Vein endothelial cell (primary cell): ENCODE data around the gene COG3. TPM values are rescaled to one million over a fixed set of nuclear protein-coding genes. Genes with fewer than 3 reads are reported as not detected.

Experiments used
- small RNA-seq: library from RNA; depleted of rRNA; stranded (forward); fragments of <200 nt; gene quantifications from one replicate; pipeline ENCODE3, GENCODE V24; 2012
- total RNA-seq: library from RNA; depleted of rRNA; stranded (reverse); fragments of >200 nt; gene quantifications from 2 replicates; pipeline ENCODE4 v1.2.3, GENCODE V29; 2012

COG3 gene, protein sequence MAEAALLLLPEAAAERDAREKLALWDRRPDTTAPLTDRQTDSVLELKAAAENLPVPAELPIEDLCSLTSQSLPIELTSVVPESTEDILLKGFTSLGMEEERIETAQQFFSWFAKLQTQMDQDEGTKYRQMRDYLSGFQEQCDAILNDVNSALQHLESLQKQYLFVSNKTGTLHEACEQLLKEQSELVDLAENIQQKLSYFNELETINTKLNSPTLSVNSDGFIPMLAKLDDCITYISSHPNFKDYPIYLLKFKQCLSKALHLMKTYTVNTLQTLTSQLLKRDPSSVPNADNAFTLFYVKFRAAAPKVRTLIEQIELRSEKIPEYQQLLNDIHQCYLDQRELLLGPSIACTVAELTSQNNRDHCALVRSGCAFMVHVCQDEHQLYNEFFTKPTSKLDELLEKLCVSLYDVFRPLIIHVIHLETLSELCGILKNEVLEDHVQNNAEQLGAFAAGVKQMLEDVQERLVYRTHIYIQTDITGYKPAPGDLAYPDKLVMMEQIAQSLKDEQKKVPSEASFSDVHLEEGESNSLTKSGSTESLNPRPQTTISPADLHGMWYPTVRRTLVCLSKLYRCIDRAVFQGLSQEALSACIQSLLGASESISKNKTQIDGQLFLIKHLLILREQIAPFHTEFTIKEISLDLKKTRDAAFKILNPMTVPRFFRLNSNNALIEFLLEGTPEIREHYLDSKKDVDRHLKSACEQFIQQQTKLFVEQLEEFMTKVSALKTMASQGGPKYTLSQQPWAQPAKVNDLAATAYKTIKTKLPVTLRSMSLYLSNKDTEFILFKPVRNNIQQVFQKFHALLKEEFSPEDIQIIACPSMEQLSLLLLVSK
- 29.3 and 30.7 TPM in 2 replicates for total RNA-seq

DNA sequence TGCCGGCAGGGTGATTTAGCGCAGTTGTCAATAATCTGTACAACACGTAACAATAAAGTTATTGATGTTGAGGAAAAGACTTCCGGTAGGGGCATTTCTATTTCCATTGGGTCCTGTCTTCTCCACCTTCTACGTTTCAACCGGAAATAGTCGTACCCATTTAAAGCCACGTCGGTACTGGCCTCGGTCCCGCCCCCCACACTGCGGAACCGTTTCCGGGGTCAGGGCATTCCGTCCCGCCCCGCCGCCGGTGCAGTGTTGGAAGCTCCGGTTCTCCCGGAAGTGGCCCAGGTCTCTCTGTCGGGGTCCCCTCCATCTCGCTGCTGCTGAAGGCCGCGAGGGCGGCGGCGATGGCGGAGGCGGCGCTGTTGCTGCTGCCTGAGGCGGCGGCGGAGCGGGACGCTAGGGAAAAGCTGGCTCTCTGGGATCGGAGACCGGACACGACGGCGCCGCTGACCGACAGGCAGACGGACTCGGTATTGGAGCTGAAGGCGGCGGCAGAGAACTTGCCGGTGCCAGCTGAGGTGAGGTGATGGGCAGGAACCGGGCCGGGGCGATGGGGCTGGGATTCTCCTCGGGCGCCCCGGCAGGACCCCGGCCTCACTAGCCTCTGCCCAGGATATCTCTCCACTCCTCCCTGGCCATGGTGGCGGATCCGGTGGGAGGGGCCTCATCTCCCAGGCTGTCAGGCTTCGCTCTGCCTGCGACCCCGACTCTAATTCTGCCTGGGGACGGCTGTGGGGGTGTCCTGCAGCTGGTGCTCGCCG is at the start of gene COG3:
Gene COG3, plus strand, starts transcription at position 253 of the 767 bp plus-strand sequence. Its CDS starts 98 bp downstream, at position 351.

DNA sequence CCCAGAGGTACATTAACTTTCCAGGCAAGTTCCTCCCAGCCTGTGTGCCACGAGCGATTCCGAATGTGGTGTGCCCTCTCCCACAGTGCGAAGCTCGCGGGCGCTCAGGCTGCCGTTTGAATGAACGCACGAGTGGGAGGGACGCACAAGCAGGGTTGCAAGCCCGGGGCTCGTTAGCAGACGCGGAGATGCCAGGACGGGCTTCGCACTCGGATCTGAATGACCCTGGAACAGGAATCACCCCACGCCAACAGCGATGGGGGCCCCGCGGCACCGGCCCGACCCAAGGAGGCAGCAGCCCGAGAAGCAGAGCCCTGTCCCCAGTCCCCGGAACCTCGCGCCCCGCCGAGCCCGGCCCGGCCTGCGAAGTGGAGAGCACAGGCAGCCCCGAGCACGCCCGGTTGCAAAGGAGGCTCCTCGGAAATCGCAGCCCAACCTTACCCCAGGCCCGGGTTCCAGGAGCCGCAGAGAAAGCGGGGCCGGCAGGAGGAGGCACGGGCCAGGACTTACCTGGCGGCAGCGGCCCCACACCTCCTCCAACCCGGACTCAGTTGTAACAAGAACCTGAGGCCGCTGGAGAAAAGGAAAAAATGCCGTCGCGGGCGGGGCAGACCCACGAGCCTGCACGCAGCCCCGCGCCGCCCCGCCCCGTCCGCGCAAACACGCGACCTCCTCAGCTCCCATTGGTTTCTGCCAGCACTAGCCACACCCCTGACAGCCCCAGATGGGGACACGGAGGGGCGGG is 46.8 kb upstream of the COG3 start, which contains the start of gene SLC25A30:
Gene SLC25A30, minus strand, starts transcription at position 584 of the 745 bp plus-strand sequence. CDS start 6,948 bp downstream, outside the sequence.

Small RNAs within 50 kb of the gene (small RNA-seq; reads per million reads assigned to genes)
- gene RNA5SP27, result not detected
- not detected for gene TIMM9P3

Other genes starting within 250 kb of the COG3 start
- gene TPT1, start 123.8 kb upstream of the COG3 start, total RNA-seq, result 2,405 and 2,847 TPM in 2 replicates
- 14.4 and 24.1 TPM in 2 replicates for gene SLC25A30, start 46.6 kb upstream of the COG3 start, total RNA-seq
- not detected in 2 replicates for gene ERICH6B, start 150.8 kb downstream of the COG3 start, total RNA-seq
- not detected in 2 replicates for gene CBY2, start 237.4 kb downstream of the COG3 start, total RNA-seq